HL-60 (cell line): ENCODE measurements around the gene POT1.

Experiments
- DNase-seq, 2 experiments: peaks; one replicate each; pipeline ENCODE4 v3.0.0-alpha.2; 2010 to 2020; ENCODE audit warnings: low read depth in 1 of 2, low spot score in 1 of 2
- H3K27ac ChIP-seq: fragments of 250-450 bp; sonication (Bioruptor Pico); replicated peaks from 2 replicates; pipeline ENCODE4 v1.5.1; 2020; ENCODE audit warnings: mild to moderate bottlenecking, moderate library complexity
- H3K27me3 ChIP-seq: fragments of 250-450 bp; sonication (Bioruptor Pico); 2 replicates; pipeline ENCODE4 v1.5.1; 2021; ENCODE audit warnings: mild to moderate bottlenecking, moderate library complexity; ENCODE audit not compliant: insufficient read depth, poor library complexity, severe bottlenecking
- H3K4me3 ChIP-seq: replicated peaks from 2 replicates; pipeline ENCODE4 v1.5.1; 2011; ENCODE audit warnings: mild to moderate bottlenecking, control low read depth, low read length; ENCODE audit not compliant: insufficient read depth
- CTCF ChIP-seq: IDR thresholded peaks from one replicate; pipeline ENCODE4 v1.5.1; 2011; ENCODE audit warnings: low read length, control low read depth, inconsistent platforms; ENCODE audit not compliant: insufficient read depth
- GABPA ChIP-seq: IDR thresholded peaks from 2 replicates; pipeline ENCODE4 v1.6.1; 2012; ENCODE audit warnings: low read depth
- POLR2AphosphoS5 ChIP-seq: IDR thresholded peaks from 2 replicates; pipeline ENCODE4 v1.6.1; 2012; ENCODE audit warnings: low read depth
- REST ChIP-seq: IDR thresholded peaks from 2 replicates; pipeline ENCODE4 v1.6.1; 2012; ENCODE audit warnings: low read depth; ENCODE audit not compliant: insufficient replicate concordance
- SPI1 ChIP-seq: IDR thresholded peaks from 2 replicates; pipeline ENCODE4 v1.6.1; 2012; ENCODE audit warnings: low read depth, mild to moderate bottlenecking, borderline replicate concordance

POT1 gene

GRCh38 chr7:124780056-124780455, 149.6 kb downstream of the POT1 start:
- Histone ChIP-seq H3K27me3 (no peaks in the 10 kb centered on the region), H3K4me3 (no peak overlapping the region), H3K27ac (no peak overlapping the region)
- TF ChIP-seq GABPA (no peak), CTCF (no peak), POLR2AphosphoS5 (no peak), SPI1 (no peak), REST (no peak)
- DNase-seq: no peak

GRCh38 chr7:124779620-124780019, 150.0 kb downstream of the POT1 start:
- no peak overlapping the region for H3K27ac ChIP-seq
- no peaks in the 10 kb centered on the region for H3K27me3 ChIP-seq
- TF ChIP-seq POLR2AphosphoS5 (no peak), REST (no peak), GABPA (no peak), CTCF (no peak), SPI1 (no peak)
- no peak overlapping the region for H3K4me3 ChIP-seq
- DNase-seq: no peak

- H3K27me3 ChIP-seq: no peaks in the 10 kb centered on the region
- DNase-seq: no peak
- H3K27ac ChIP-seq: no peak overlapping the region
- TF ChIP-seq POLR2AphosphoS5 (no peak), REST (no peak), SPI1 (no peak), CTCF (no peak), GABPA (no peak)
- no peak overlapping the region for H3K4me3 ChIP-seq
Measured at GRCh38 chr7:124779194-124779593, 150.4 kb downstream of the POT1 start.
